HG03045 (cell line): ENCODE data around the gene SNRPA.

Experiments used
- ATAC-seq: cut with Tn5 transposase; IDR thresholded peaks from one replicate; pipeline ENCODE4 v1.9.1; 2021; ENCODE audit warnings: mild to moderate bottlenecking, moderate library complexity; ENCODE audit not compliant: unreplicated experiment

Gene SNRPA

DNA sequence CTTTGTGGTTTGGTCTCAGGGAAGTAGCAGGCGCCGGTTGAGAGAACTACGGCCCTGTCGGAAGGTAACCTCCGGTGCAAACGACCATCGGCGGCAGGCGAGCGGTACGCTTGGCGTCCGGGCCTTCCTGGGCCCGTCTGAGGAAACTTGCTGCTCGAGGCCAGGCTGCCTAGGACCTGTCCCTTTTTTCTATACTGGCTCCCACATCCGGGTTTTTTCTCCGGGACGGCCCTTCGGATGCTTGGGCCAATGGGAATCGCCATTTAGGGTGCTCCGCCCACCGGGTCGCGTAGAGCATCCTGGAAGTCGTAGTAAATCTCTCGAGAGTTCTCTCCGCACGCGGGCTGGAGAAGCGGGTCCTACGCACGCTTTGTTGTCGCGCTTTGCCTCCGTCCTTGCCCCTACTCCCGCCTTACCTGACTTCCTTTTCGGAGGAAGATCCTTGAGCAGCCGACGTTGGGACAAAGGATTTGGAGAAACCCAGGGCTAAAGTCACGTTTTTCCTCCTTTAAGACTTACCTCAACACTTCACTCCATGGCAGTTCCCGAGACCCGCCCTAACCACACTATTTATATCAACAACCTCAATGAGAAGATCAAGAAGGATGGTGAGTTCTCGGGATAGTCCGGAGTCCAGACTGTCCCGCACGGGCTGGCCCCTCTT lies at the start of gene SNRPA:
Gene SNRPA, plus strand, starts transcription at position 330 of the 664 bp plus-strand sequence. Its CDS starts 206 bp downstream, at position 536.
- peak; percentile 62 for ATAC-seq

- ATAC-seq: no peak
Observed at GRCh38 chr19:40701758-40702157, 49.2 kb upstream of the SNRPA start.

DNA sequence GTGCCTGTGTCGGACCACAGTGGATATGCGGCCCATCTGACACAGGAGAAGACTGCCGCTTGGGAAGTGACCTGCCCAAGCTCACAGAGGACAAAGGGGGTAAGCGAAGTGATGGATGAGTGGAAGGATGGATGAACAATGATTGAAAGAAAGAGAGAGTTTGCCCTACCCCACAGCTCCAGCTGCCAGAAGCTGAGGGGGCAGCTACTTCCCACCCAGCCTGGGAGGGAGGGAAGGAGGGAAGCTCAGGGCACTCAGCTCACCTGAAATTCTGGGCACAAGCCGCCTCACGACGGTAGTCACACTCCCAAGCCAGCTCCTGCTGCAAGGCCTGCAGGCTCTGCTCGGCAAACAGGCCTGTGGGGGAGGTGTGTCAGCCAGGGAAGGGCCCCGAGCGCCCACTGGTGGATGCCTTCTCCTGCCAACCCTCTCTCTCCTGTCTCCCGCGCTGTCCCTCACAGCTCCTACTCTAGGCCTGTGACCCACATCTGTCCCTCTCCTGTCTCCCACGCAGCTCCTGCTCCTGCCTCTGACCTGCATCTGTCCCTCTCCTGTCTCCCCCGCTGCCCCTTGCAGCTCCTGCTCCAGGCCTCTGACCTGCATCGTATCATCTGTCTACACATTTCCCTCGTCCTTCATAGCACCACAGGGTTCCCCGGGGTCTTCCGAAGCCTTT lies 48.5 kb upstream of the SNRPA start:
- ATAC-seq: no peak

DNA sequence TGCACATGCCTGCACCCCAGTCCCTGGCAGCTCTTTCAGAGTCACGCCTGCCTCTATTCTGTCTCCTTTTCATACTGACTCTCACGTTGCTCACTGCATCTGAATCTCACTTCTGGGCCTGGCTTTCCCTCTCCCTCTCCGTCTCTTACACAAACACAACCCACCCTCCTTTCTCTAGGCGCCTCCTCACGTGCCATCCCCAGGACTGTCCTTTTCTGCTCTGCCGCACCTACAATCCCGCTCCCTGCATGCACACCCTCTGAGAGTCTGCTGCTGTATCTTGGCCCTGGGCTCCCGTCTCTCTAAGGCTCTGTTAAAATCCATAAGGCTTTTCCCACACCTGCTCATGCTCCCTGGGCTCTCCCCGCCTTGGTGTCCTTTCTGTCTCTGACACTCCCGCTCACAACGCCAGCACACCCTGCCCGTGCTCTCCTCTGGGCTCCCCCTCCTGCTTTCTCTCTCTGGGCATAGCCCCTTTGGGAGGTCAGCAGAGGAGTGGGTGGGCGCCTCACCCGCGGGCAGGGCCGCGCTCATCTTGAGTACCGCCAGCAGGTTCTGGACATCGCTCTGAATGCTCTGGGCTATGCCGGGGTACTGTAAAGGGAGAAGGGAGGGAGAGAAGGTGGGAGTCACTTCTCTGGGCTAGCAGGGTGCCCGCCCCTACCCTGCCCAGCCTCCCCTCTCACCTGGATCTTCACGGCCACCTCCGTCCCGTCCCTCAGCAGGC lies 47.8 kb upstream of the SNRPA start:
- no peak for ATAC-seq

DNA sequence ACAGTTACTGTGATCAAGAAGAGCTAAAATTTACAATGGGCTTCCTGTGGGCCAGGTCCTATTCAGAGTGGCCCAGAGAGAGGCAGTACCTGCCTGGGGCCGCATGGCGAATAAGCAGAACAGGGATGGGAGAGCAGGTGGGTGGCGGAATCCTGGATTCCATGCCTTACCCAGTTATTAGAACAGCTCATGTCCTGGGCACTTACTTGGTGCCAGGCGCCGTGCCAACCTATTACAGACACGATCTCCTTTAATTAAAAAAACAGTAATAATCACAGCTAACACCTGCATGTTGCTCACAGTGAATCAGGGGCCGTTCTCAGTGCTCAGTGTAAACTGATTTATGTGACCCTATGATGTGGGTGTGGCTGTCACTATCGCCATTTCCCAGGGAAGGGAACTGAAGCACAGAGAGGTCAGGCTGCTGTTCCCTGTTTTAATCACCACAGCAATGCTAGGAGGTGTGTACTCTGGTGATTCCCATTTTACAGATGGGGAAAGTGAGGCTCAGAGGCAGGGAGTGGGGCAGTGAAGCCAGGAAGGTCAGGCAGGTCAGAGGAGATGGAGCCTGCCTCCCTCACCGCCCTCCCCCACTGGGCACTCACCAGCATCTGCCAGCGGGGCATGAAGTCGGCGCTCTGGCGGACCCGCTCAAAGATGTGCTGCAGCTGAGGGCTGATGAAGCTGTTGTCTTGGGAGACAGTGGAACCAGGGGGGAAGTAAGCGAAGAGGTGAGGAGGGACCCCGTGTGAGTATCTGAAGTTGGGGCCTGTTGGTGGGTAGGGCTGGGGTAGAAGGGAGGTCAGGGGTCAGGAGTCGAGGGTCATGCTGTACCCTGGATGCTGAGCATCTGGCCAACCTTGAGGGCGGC lies 46.3 kb upstream of the SNRPA start:
- ATAC-seq: no peak

- no peak for ATAC-seq
Observed at GRCh38 chr19:40705362-40705651, 45.7 kb upstream of the SNRPA start.

- no peak for ATAC-seq
Observed at GRCh38 chr19:40705950-40706619, 44.9 kb upstream of the SNRPA start.

DNA sequence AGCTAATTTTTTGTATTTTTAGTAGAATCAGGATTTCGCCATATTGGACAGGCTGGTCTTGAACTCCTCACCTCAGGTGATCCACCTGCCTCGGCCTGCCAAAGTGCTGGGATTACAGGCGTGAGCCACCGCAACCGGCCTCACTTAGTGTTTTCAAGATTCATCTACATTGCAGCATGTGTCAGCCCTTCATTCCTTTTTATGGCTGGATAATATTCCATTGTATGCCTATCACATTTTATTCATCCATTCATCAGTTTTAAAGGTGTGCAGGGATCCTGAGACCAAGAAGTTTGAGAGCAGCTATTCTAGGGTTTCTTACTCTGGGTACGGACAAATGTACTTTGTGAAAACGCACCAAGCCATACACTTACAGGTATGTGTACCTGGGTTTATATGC lies 43.4 kb upstream of the SNRPA start:
- no peak for ATAC-seq

- ATAC-seq: no peak
Observed at GRCh38 chr19:40709817-40710216, 41.2 kb upstream of the SNRPA start.

DNA sequence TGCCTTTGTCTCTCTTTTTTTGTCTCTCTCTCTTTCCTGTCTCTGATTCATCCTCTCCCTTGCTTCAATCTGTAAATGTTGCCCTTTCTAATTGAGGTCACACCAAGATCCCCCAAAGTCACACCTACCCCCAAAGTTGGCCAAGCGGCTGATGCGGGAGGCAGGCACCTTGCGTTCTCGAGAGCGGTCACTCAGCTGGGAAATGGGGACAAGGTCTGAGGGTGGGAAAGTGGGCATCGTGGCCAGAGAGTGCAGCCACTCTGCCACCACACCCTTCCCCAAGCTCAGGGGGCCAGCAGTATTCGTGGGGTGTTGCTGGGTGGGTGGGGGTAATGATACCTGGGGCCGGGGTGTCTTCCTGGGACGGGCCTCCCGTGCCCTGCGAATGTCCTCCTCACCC lies 37.1 kb upstream of the SNRPA start:
- ATAC-seq: no peak

GRCh38 chr19:40714441-40715299 lies 36.3 kb upstream of the SNRPA start:
- peak; percentile 50 for ATAC-seq

DNA sequence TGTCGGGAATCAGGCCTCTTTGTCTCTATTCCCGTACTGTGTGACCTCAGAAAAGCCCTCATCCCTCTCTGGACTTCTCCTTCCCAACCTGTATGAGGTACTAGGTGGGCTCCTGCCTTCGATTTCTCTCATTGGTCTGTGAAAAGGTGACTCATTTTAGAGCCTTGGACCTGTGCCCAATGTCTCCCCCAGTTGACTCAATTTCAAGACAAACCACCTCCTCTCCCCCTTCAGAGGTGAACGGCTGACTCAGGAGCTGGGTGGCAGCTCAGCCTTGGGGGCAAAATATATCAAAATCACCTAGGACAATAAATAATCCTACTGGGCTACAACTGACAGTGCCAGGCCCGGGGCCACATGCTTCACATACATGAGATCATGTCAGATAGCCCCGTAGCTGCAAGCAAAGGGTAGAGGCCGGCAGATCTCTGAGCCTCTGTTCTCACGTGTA lies 34.9 kb upstream of the SNRPA start:
- ATAC-seq: no peak

- ATAC-seq: peak; percentile 75
Observed at GRCh38 chr19:40716482-40717324, 34.3 kb upstream of the SNRPA start, which contains the start of the genes COQ8B and ITPKC. Gene COQ8B, minus strand, starts transcription at chr19:40716886. Its CDS starts 2,254 bp downstream, at chr19:40714632. Gene ITPKC, plus strand, starts transcription at chr19:40717112. Its CDS starts 24 bp downstream, at chr19:40717136.

- no peak for ATAC-seq
Observed at GRCh38 chr19:40717325-40717879, 33.6 kb upstream of the SNRPA start.

- no peak for ATAC-seq
Observed at GRCh38 chr19:40717880-40718773, 32.9 kb upstream of the SNRPA start.

- ATAC-seq: no peak
Observed at GRCh38 chr19:40718774-40719391, 32.1 kb upstream of the SNRPA start.

GRCh38 chr19:40719414-40719894 lies 31.5 kb upstream of the SNRPA start:
- ATAC-seq: no peak
